NCI-H1417 treated with DMSO at 0.1 percent for 48 hours (cell line): ENCODE data around the gene PNCK.
"Not testable (repeated sequence)": the region's sequence is repeated elsewhere in the genome, so short reads cannot be mapped to it uniquely, and the experiment has no call there.

ENCODE experiments used
- DNase-seq: peaks from one replicate; lab custom pipeline; 2025; lab: John Stamatoyannopoulos, UW

Gene PNCK

GRCh38 chrX:153699210-153699783 is 25.7 kb upstream of the PNCK start:
- not testable (repeated sequence) for DNase-seq

GRCh38 chrX:153697924-153698865 is 24.6 kb upstream of the PNCK start:
- DNase-seq, result no peak

GRCh38 chrX:153696986-153697722 is 23.5 kb upstream of the PNCK start:
- not testable (repeated sequence) for DNase-seq

GRCh38 chrX:153696538-153696937 is 22.9 kb upstream of the PNCK start:
- not testable (repeated sequence) for DNase-seq

GRCh38 chrX:153696100-153696499 is 22.5 kb upstream of the PNCK start:
- DNase-seq, result no peak

- DNase-seq, result no peak
Measured at GRCh38 chrX:153694687-153695270, 21.2 kb upstream of the PNCK start.

GRCh38 chrX:153694256-153694655 is 20.6 kb upstream of the PNCK start:
- DNase-seq, result not testable (repeated sequence)

- no peak for DNase-seq
Measured at GRCh38 chrX:153693216-153694086, 19.8 kb upstream of the PNCK start.

GRCh38 chrX:153692611-153693156 is 19.1 kb upstream of the PNCK start:
- no peak for DNase-seq

- DNase-seq, result no peak
Measured at GRCh38 chrX:153692003-153692402, 18.4 kb upstream of the PNCK start.

- not testable (repeated sequence) for DNase-seq
Measured at GRCh38 chrX:153691032-153691827, 17.6 kb upstream of the PNCK start.

- DNase-seq, result no peak
Measured at GRCh38 chrX:153690466-153690865, 16.9 kb upstream of the PNCK start.

GRCh38 chrX:153689654-153690465 is 16.2 kb upstream of the PNCK start:
- no peak for DNase-seq

- DNase-seq, result no peak
Measured at GRCh38 chrX:153688911-153689590, 15.4 kb upstream of the PNCK start.

GRCh38 chrX:153688506-153688905 is 14.9 kb upstream of the PNCK start:
- DNase-seq, result no peak

GRCh38 chrX:153688071-153688470 is 14.5 kb upstream of the PNCK start:
- no peak for DNase-seq

- no peak for DNase-seq
Measured at GRCh38 chrX:153687121-153688039, 13.8 kb upstream of the PNCK start, which contains the start of gene SLC6A8. TSS of gene SLC6A8 (plus strand) at chrX:153687926. CDS start at chrX:153688575, 649 bp downstream.
